Spleen (tissue), 11 donors: ENCODE measurements around the gene RHBDD1. TPM values are rescaled to one million over a fixed set of nuclear protein-coding genes. Genes with fewer than 3 reads are reported as not detected.

Experiments used
- DNase-seq: peaks from one replicate; pipeline ENCODE4 v3.0.0-alpha.2; 2020
- H3K27ac ChIP-seq, 8 donors: fragments of 200-600 bp; sonication (generic) in 7 of 8; 1 replicate in 4 of 8; 2 replicates in 4 of 8; pipeline versions ENCODE4 v1.5.0 to v1.8.0; 2016 to 2021; ENCODE audit warnings: inconsistent platforms in 4 of 8, mild to moderate bottlenecking in 4 of 8, moderate library complexity in 1 of 8
- H3K27me3 ChIP-seq, 7 donors: fragments of 200-600 bp; sonication (generic) in 6 of 7; replicated peaks in 1 of 7; 1 replicate in 4 of 7; 2 replicates in 3 of 7; pipeline versions ENCODE4 v1.5.0 to v1.8.0; 2016 to 2021; ENCODE audit warnings: inconsistent platforms in 3 of 7, mild to moderate bottlenecking in 1 of 7
- H3K36me3 ChIP-seq, 6 donors: fragments of 200-600 bp; sonication (generic) in 5 of 6; 1 replicate in 4 of 6; 2 replicates in 2 of 6; pipeline versions ENCODE4 v1.5.0 to v1.8.0; 2016 to 2021; ENCODE audit warnings: inconsistent platforms in 2 of 6
- H3K4me1 ChIP-seq, 6 donors: fragments of 200-600 bp; sonication (generic) in 5 of 6; 1 replicate in 3 of 6; 2 replicates in 3 of 6; pipeline versions ENCODE4 v1.5.0 to v1.8.0; 2016 to 2021; ENCODE audit warnings: inconsistent platforms in 3 of 6
- H3K4me3 ChIP-seq, 8 donors: fragments of 200-600 bp; sonication (generic) in 7 of 8; 1 replicate in 4 of 8; 2 replicates in 4 of 8; pipeline versions ENCODE4 v1.5.0 to v1.8.0; 2016 to 2021; ENCODE audit warnings: inconsistent platforms in 4 of 8, mild to moderate bottlenecking in 4 of 8, moderate library complexity in 2 of 8
- H3K9me3 ChIP-seq, 8 donors: fragments of 200-600 bp; sonication (generic) in 7 of 8; 1 replicate in 4 of 8; 2 replicates in 4 of 8; pipeline versions ENCODE4 v1.5.0 to v1.8.0; 2016 to 2021; ENCODE audit warnings: inconsistent platforms in 4 of 8
- CTCF ChIP-seq, 11 experiments: fragments of 200-600 bp in 7 of 11; fragments of 450-650 bp in 4 of 11; sonication (generic) in 4 of 11; IDR thresholded peaks in 8 of 11; conservative IDR thresholded peaks in 3 of 11; 1 replicate in 7 of 11; 2 replicates in 4 of 11; pipeline versions ENCODE4 v1.4.0 to v1.8.0; 2016 to 2021; ENCODE audit warnings: antibody characterized with exemption in 11 of 11, inconsistent platforms in 4 of 11, mild to moderate bottlenecking in 1 of 11
- POLR2A ChIP-seq, 3 donors: fragments of 450-650 bp; IDR thresholded peaks; one replicate each; pipeline ENCODE4 v1.5.1; 2017; ENCODE audit warnings: antibody characterized with exemption in 3 of 3, mild to moderate bottlenecking in 1 of 3
- POLR2AphosphoS5 ChIP-seq, 3 donors: sonication (generic); formaldehyde crosslinking; IDR thresholded peaks; one replicate each; pipeline ENCODE4 v1.5.1; 2017; ENCODE audit warnings: antibody characterized with exemption in 3 of 3
- WGBS, 5 donors: extraction: QIAGEN DNeasy Blood & Tissue Kit in 3 of 5; methylation state at CpG; one replicate each; pipeline versions ENCODE4 v1.1.5 to v1.1.7; 2013 to 2018; 5-methylcytosine and 5-hydroxymethylcytosine counted together
- intact Hi-C: fragments of 100-400 bp; cut with DNase I; formaldehyde crosslinking; loops from one replicate; pipeline ENCODE4 v1.15.0; 2023; ENCODE audit warnings: low total_unique reads
- polyA plus RNA-seq, 3 donors: library from polyadenylated mRNA; stranded (reverse); fragments of 200-250 nt; gene quantifications; one replicate each; pipeline ENCODE4 v1.2.1, GENCODE V29; 2013
- total RNA-seq, 7 donors: library from RNA; depleted of rRNA in 3 of 7; stranded (reverse); fragments of >200 nt in 3 of 7; fragmentation: NEBNext Ultra II Directional in 4 of 7; extraction: Animal tissue kit (Norgen Biotek cat#: 25700) in 4 of 7; gene quantifications; one replicate each; pipeline versions ENCODE4 v1.1.0 to v1.2.1, GENCODE V29; 2016 to 2021
- donor health status: healthy with polysubstance abuse.
- donor health status: DM: no; HTN: no; CAD: no; lungs with moderate emphysema.
- donor health status: DM: no; HTN: no; CAD: no.
- donor health status: Bipolar disorder and iron deficiency.
- donor health status: healthy.
- donor health status: DM: no; HTN: no; CAD: no.
- donor health status: DM: yes; HTN: yes; CAD: no.

The RHBDD1 gene
- total and polyA plus RNA-seq, 10 donors, result 6.1 to 67.5 (median 32.8) TPM

DNA sequence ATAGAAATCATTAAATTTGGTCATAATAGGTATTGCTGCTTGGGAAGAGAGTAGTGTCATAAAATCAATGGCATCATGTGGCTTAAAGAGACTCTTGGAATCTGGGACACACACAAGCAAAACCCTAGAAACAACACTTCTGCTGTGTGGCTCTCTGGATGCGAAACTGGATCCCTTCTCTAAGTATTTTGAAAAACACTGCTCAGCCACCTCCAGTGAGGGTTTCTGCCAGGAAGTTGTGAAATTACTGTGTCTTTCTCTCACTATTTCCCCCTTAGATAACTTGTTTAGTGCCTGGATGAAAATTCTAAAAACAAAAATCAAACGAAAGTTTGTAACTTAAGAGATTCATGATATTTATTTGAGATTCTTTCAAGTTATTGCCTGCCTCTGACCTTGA lies 163.8 kb downstream of the RHBDD1 start:
- intact Hi-C loops, result no loop called here
- H3K27me3 ChIP-seq, result no peaks in the 10 kb centered on the region
- WGBS, 5 donors, result 53 to 91% (median 71%) methylated on average over 2 of the region's 2 CpGs
- no peaks in the 10 kb centered on the region for H3K9me3 ChIP-seq
- H3K36me3 ChIP-seq, result peaks cover 0 to 56% (median 13%) of the 10 kb centered on the region in 6 donors
- H3K4me3 ChIP-seq, result no peak overlapping the region
- DNase-seq, result no peak
- H3K27ac ChIP-seq, result no peak overlapping the region
- no peak for TF ChIP-seq POLR2AphosphoS5 (IDR thresholded peaks at IDR 0.05)
- TF ChIP-seq CTCF (IDR thresholded peaks at IDR 0.05 in 8 of 11, conservative IDR thresholded peaks at IDR 0.05 in 3 of 11), result no peak
- TF ChIP-seq POLR2A (IDR thresholded peaks at IDR 0.05), result no peak
- no peaks in the 10 kb centered on the region for H3K4me1 ChIP-seq

GRCh38 chr2:227000123-227000522 lies 164.3 kb downstream of the RHBDD1 start:
- no peaks in the 10 kb centered on the region for H3K27me3 ChIP-seq
- intact Hi-C loops, result no loop called here
- no peak overlapping the region for H3K4me3 ChIP-seq
- DNase-seq, result no peak
- peaks cover 0 to 56% (median 13%) of the 10 kb centered on the region in 6 donors for H3K36me3 ChIP-seq
- no peak overlapping the region for H3K27ac ChIP-seq
- 78 to 97% (median 87%) methylated on average over 2 of the region's 2 CpGs for WGBS, 5 donors
- H3K9me3 ChIP-seq, result no peaks in the 10 kb centered on the region
- TF ChIP-seq CTCF (IDR thresholded peaks at IDR 0.05 in 8 of 11, conservative IDR thresholded peaks at IDR 0.05 in 3 of 11) (no peak), POLR2AphosphoS5 (IDR thresholded peaks at IDR 0.05) (no peak), POLR2A (IDR thresholded peaks at IDR 0.05) (no peak)
- H3K4me1 ChIP-seq, result no peaks in the 10 kb centered on the region

GRCh38 chr2:227004482-227004881 lies 168.6 kb downstream of the RHBDD1 start:
- TF ChIP-seq POLR2A (IDR thresholded peaks at IDR 0.05), result no peak
- no peak for TF ChIP-seq CTCF (IDR thresholded peaks at IDR 0.05 in 8 of 11, conservative IDR thresholded peaks at IDR 0.05 in 3 of 11)
- no peak for TF ChIP-seq POLR2AphosphoS5 (IDR thresholded peaks at IDR 0.05)
- Histone ChIP-seq H3K9me3 (no peaks in the 10 kb centered on the region), H3K27ac (no peak overlapping the region), H3K4me3 (no peak overlapping the region), H3K4me1 (no peaks in the 10 kb centered on the region), H3K27me3 (no peaks in the 10 kb centered on the region), H3K36me3 (peaks cover 0 to 19% (median 0%) of the 10 kb centered on the region in 6 donors)
- no peak for DNase-seq
- intact Hi-C loops, result no loop called here
- 85 to 95% (median 91%) methylated on average over 6 of the region's 6 CpGs for WGBS, 5 donors

DNA sequence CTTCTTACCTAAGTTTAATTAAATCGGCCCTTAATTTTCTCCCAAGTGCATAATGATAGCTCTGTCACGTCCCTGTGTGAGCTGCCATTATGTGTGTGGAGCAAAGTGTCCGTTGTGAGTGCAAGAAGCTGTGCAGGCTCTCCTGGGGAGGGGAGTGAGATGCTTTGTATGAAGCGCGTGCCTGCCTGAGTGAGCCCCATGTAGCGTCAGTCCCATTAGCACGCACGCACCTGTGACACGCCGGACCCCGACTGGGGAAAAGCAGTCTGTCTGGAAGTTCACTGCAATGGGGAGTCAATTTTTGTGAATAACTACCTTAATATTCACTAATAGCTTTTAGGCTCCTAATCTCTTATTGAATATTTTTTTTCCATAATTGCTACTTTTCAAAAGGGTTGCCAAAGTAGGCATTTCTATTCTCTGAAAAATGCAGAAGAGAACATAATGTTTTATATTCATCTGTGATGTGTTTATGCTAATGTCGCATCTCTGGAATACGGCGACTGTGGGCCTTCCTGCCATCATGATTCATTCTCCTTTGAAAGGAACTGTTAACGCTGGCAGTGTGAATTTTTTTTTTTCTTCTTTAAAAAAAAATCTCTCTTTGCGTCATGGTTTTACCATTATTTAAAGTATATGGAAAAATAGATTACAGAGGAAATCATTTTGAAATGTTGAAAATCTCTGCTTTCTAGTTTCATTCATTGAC lies 170.5 kb downstream of the RHBDD1 start:
- intact Hi-C loops, result no loop called here
- no peaks in the 10 kb centered on the region for H3K9me3 ChIP-seq
- no peak for DNase-seq
- 89 to 95% (median 91%) methylated on average over 16 of the region's 16 CpGs for WGBS, 5 donors
- H3K4me1 ChIP-seq, result no peaks in the 10 kb centered on the region
- H3K27me3 ChIP-seq, result no peaks in the 10 kb centered on the region
- H3K4me3 ChIP-seq, result no peak overlapping the region
- H3K36me3 ChIP-seq, result peaks cover 0 to under 1% (median 0%) of the 10 kb centered on the region in 6 donors
- no peak for TF ChIP-seq CTCF (IDR thresholded peaks at IDR 0.05 in 8 of 11, conservative IDR thresholded peaks at IDR 0.05 in 3 of 11)
- no peak for TF ChIP-seq POLR2AphosphoS5 (IDR thresholded peaks at IDR 0.05)
- TF ChIP-seq POLR2A (IDR thresholded peaks at IDR 0.05), result no peak
- no peak overlapping the region for H3K27ac ChIP-seq
